ENCODE results near the gene C10orf143. TPM values are rescaled to one million over a fixed set of nuclear protein-coding genes. Genes with fewer than 3 reads are reported as not detected.
"Not testable (repeated sequence)": the region's sequence is repeated elsewhere in the genome, so short reads cannot be mapped to it uniquely, and the experiment has no call there.

The C10orf143 gene
- total RNA-seq, 4 donors from 2014 or later: 3.7 to 5.0 (median 4.3) TPM

- 14% methylated on average over 10 of the region's 10 CpGs for WGBS
- Histone ChIP-seq H3K27ac (replicated peaks in 1 of 4) (no peak overlapping the region), H3K27me3 (peaks cover 0 to 13% (median 4%) of the 10 kb centered on the region in 4 donors), H3K9me3 (no peaks in the 10 kb centered on the region), H3K36me3 (no peaks in the 10 kb centered on the region), H3K4me1 (peaks cover 0 to 10% (median 3%) of the 10 kb centered on the region in 4 donors), H3K4me3 (no peak overlapping the region)
- no peak for DNase-seq (ENCODE audit: extremely low spot score)
- intact Hi-C loops (cut with DNase I): no loop called here
- TF ChIP-seq POLR2AphosphoS5 (IDR thresholded peaks at IDR 0.05): no peak
- peak; percentile 63 to 84 (median 66) for TF ChIP-seq CTCF (IDR thresholded peaks at IDR 0.05)
These were observed 16.9 kb upstream of the C10orf143 start for GRCh38 chr10:130127364-130128061.

- WGBS: 55% methylated on average over 10 of the region's 13 CpGs
- intact Hi-C loops (cut with DNase I): no loop called here
- no peak for DNase-seq (ENCODE audit: extremely low spot score)
These were observed 11.0 kb upstream of the C10orf143 start for GRCh38 chr10:130121486-130122079.

GRCh38 chr10:130117535-130117934 is 6.9 kb upstream of the C10orf143 start:
- H3K36me3 ChIP-seq; intact Hi-C loops (cut with DNase I); H3K4me3 ChIP-seq; H3K9me3 ChIP-seq; DNase-seq (ENCODE audit: extremely low spot score); H3K4me1 ChIP-seq; H3K27ac ChIP-seq (replicated peaks in 1 of 4); H3K27me3 ChIP-seq: not testable (repeated sequence)
- WGBS: 79% methylated on average over 6 of the region's 6 CpGs

More at GRCh38 chr10:130121486-130122079, 11.0 kb upstream of the C10orf143 start:
- H3K4me3 ChIP-seq: no peak overlapping the region
- H3K36me3 ChIP-seq: no peaks in the 10 kb centered on the region
- no peaks in the 10 kb centered on the region for H3K4me1 ChIP-seq
- H3K27me3 ChIP-seq: no peaks in the 10 kb centered on the region
- H3K9me3 ChIP-seq: peaks cover 0 to 9% (median 4%) of the 10 kb centered on the region in 4 donors
- TF ChIP-seq EP300 (IDR thresholded peaks at IDR 0.05) (no peak), POLR2A (IDR thresholded peaks at IDR 0.05; ENCODE audit: low read depth) (no peak), POLR2AphosphoS5 (IDR thresholded peaks at IDR 0.05) (no peak), CTCF (IDR thresholded peaks at IDR 0.05) (no peak)
- no peak overlapping the region for H3K27ac ChIP-seq (replicated peaks in 1 of 4)

- DNase-seq (ENCODE audit: extremely low spot score); intact Hi-C loops (cut with DNase I); H3K4me3 ChIP-seq; H3K27me3 ChIP-seq; H3K9me3 ChIP-seq; H3K27ac ChIP-seq (replicated peaks in 1 of 4); H3K36me3 ChIP-seq: not testable (repeated sequence)
- H3K4me1 ChIP-seq: peaks cover 3 to 14% (median 11%) of the 10 kb centered on the region in 4 donors
- WGBS: 98% methylated on average over 4 of the region's 4 CpGs
These were observed 6.3 kb upstream of the C10orf143 start for GRCh38 chr10:130116942-130117341.

- no peak for DNase-seq (ENCODE audit: extremely low spot score)
- Histone ChIP-seq H3K36me3 (no peaks in the 10 kb centered on the region), H3K4me3 (no peak overlapping the region), H3K4me1 (peaks cover 11 to 36% (median 31%) of the 10 kb centered on the region in 4 donors), H3K27ac (replicated peaks in 1 of 4) (no peak overlapping the region), H3K27me3 (no peaks in the 10 kb centered on the region), H3K9me3 (peaks cover 0 to 6% (median 2%) of the 10 kb centered on the region in 4 donors)
- TF ChIP-seq POLR2AphosphoS5 (IDR thresholded peaks at IDR 0.05) (no peak), CTCF (IDR thresholded peaks at IDR 0.05) (no peak), POLR2A (IDR thresholded peaks at IDR 0.05; ENCODE audit: low read depth) (no peak)
- WGBS: 93% methylated on average over 3 of the region's 3 CpGs
- intact Hi-C loops (cut with DNase I): no loop called here
These were observed 2.2 kb upstream of the C10orf143 start for GRCh38 chr10:130112821-130113220.
